Measurements from ENCODE around the gene BOK. TPM values are rescaled to one million over a fixed set of nuclear protein-coding genes. Genes with fewer than 3 reads are reported as not detected.

Gene BOK
- total and polyA plus RNA-seq, 2 experiments from 2014 or later, result 28.0 to 46.6 TPM

GRCh38 chr2:241592126-241592845, 33.7 kb downstream of the BOK start:
- DNase-seq, result no peak
- Histone ChIP-seq H3K9me3 (ENCODE audit: low read depth) (no peaks in the 10 kb centered on the region), H3K79me2 (ENCODE audit: insufficient read depth) (peaks cover 4% of the 10 kb centered on the region; the same call in 1 of the 2 replicates), H3K9ac (no peak overlapping the region), H3K27ac (no peak overlapping the region), H3K4me3 (no peak overlapping the region), H3K36me3 (ENCODE audit: low read depth) (peaks cover 13% of the 10 kb centered on the region; the same call in 1 of the 2 replicates), H3K4me1 (ENCODE audit: insufficient read depth) (no peaks in the 10 kb centered on the region), H3K27me3 (replicated peaks; ENCODE audit: insufficient read depth) (no peaks in the 10 kb centered on the region), H2AFZ (no peak overlapping the region), H4K20me1 (ENCODE audit: insufficient read depth) (no peaks in the 10 kb centered on the region), H3K4me2 (ENCODE audit: unreplicated experiment) (no peak overlapping the region), H3F3A (ENCODE audit: insufficient read depth) (no peaks in the 10 kb centered on the region), H3K9me2 (ENCODE audit: insufficient read depth) (no peaks in the 10 kb centered on the region)
- WGBS, 2 experiments (ENCODE audit: low coverage in 1 of 2, low lambda C conversion rate in 2 of 2, missing lambda C conversion rate in 2 of 2), result 89 to 93% methylated on average over 17 to 18 of the region's 18 CpGs
- in situ Hi-C loops (cut with MboI), result no loop called here
- TF ChIP-seq EZH2phosphoT487 (IDR thresholded peaks at IDR 0.05; ENCODE audit: insufficient read depth, low read depth) (no peak), EZH2 (IDR thresholded peaks at IDR 0.05; ENCODE audit: insufficient read depth, poor library complexity, severe bottlenecking) (no peak)

- H3K36me3 ChIP-seq (ENCODE audit: low read depth), result peaks cover 10% of the 10 kb centered on the region; the same call in 1 of the 2 replicates
- WGBS, 2 experiments (ENCODE audit: low coverage in 1 of 2, low lambda C conversion rate in 2 of 2, missing lambda C conversion rate in 2 of 2), result 90 to 91% methylated on average over 16 of the region's 16 CpGs
- no peak overlapping the region for H3K9ac ChIP-seq
- TF ChIP-seq EZH2 (IDR thresholded peaks at IDR 0.05; ENCODE audit: insufficient read depth, poor library complexity, severe bottlenecking), result no peak
- no peak for TF ChIP-seq EZH2phosphoT487 (IDR thresholded peaks at IDR 0.05; ENCODE audit: insufficient read depth, low read depth)
- no peaks in the 10 kb centered on the region for H3K27me3 ChIP-seq (replicated peaks; ENCODE audit: insufficient read depth)
- H3K9me2 ChIP-seq (ENCODE audit: insufficient read depth), result no peaks in the 10 kb centered on the region
- H3K9me3 ChIP-seq (ENCODE audit: low read depth), result no peaks in the 10 kb centered on the region
- DNase-seq, result no peak
- H3K79me2 ChIP-seq (ENCODE audit: insufficient read depth), result no peaks in the 10 kb centered on the region; the same call in 1 of the 2 replicates
- H3F3A ChIP-seq (ENCODE audit: insufficient read depth), result no peaks in the 10 kb centered on the region
- no peak overlapping the region for H2AFZ ChIP-seq
- no peaks in the 10 kb centered on the region for H4K20me1 ChIP-seq (ENCODE audit: insufficient read depth)
- H3K4me1 ChIP-seq (ENCODE audit: insufficient read depth), result no peaks in the 10 kb centered on the region
- no peak overlapping the region for H3K4me2 ChIP-seq (ENCODE audit: unreplicated experiment)
- no peak overlapping the region for H3K27ac ChIP-seq
- H3K4me3 ChIP-seq, result no peak overlapping the region
- in situ Hi-C loops (cut with MboI), result no loop called here
Measured at GRCh38 chr2:241593271-241593670, 34.7 kb downstream of the BOK start.

- Histone ChIP-seq H3K36me3 (ENCODE audit: low read depth) (peaks cover 13% of the 10 kb centered on the region; the same call in 1 of the 2 replicates), H3F3A (ENCODE audit: insufficient read depth) (no peaks in the 10 kb centered on the region), H3K4me2 (ENCODE audit: unreplicated experiment) (no peak overlapping the region), H3K27me3 (replicated peaks; ENCODE audit: insufficient read depth) (no peaks in the 10 kb centered on the region), H3K9me3 (ENCODE audit: low read depth) (no peaks in the 10 kb centered on the region), H4K20me1 (ENCODE audit: insufficient read depth) (no peaks in the 10 kb centered on the region), H3K9ac (no peak overlapping the region), H3K27ac (no peak overlapping the region), H3K9me2 (ENCODE audit: insufficient read depth) (no peaks in the 10 kb centered on the region), H3K79me2 (ENCODE audit: insufficient read depth) (no peaks in the 10 kb centered on the region; the same call in 1 of the 2 replicates), H3K4me3 (no peak overlapping the region), H3K4me1 (ENCODE audit: insufficient read depth) (no peaks in the 10 kb centered on the region), H2AFZ (no peak overlapping the region)
- WGBS, 2 experiments (ENCODE audit: low coverage in 1 of 2, low lambda C conversion rate in 2 of 2, missing lambda C conversion rate in 2 of 2), result 91 to 93% methylated on average over 13 to 15 of the region's 15 CpGs
- in situ Hi-C loops (cut with MboI), result no loop called here
- DNase-seq, result no peak
- no peak for TF ChIP-seq EZH2phosphoT487 (IDR thresholded peaks at IDR 0.05; ENCODE audit: insufficient read depth, low read depth)
- TF ChIP-seq EZH2 (IDR thresholded peaks at IDR 0.05; ENCODE audit: insufficient read depth, poor library complexity, severe bottlenecking), result no peak
Measured at GRCh38 chr2:241595600-241596140, 37.1 kb downstream of the BOK start.

DNA sequence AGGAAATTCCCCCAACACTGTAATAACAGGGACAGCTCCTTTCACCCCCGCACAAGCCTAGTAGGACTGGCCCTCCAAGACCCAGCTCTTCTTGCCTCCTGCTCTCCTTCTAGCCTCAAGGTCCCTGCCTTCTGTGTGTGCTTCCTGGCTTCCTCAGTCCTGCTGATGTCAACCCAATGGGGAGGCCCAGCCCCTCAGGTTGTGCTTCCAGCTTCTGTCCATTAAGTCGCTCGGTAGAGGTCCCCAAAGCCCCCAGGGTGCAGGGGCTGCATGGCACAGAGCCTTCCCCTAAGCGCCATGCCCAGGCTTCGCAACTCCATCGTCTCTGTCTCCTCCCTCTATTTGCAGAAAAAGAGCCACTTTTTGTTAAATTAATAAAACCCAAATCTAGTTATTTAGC, 39.0 kb downstream of the BOK start:
- no peak for TF ChIP-seq EZH2phosphoT487 (IDR thresholded peaks at IDR 0.05; ENCODE audit: insufficient read depth, low read depth)
- Histone ChIP-seq H3K4me3 (no peak overlapping the region), H3K9ac (no peak overlapping the region), H3K79me2 (ENCODE audit: insufficient read depth) (no peaks in the 10 kb centered on the region; the same call in 1 of the 2 replicates), H3K9me2 (ENCODE audit: insufficient read depth) (no peaks in the 10 kb centered on the region), H3K36me3 (ENCODE audit: low read depth) (peaks cover 18% of the 10 kb centered on the region; the same call in 1 of the 2 replicates), H4K20me1 (ENCODE audit: insufficient read depth) (no peaks in the 10 kb centered on the region), H3K4me1 (ENCODE audit: insufficient read depth) (no peaks in the 10 kb centered on the region), H3K27ac (no peak overlapping the region), H3K27me3 (replicated peaks; ENCODE audit: insufficient read depth) (no peaks in the 10 kb centered on the region), H3F3A (ENCODE audit: insufficient read depth) (no peaks in the 10 kb centered on the region), H3K9me3 (ENCODE audit: low read depth) (no peaks in the 10 kb centered on the region), H2AFZ (no peak overlapping the region), H3K4me2 (ENCODE audit: unreplicated experiment) (no peak overlapping the region)
- in situ Hi-C loops (cut with MboI), result no loop called here
- no peak for DNase-seq
- WGBS, 2 experiments (ENCODE audit: low coverage in 1 of 2, low lambda C conversion rate in 2 of 2, missing lambda C conversion rate in 2 of 2), result 91% methylated on average over 6 of the region's 6 CpGs
